Keratinocyte (primary cell): Measurements from ENCODE around the gene GPR75. TPM values are rescaled to one million over a fixed set of nuclear protein-coding genes. Genes with fewer than 3 reads are reported as not detected.

ENCODE experiments used
- DNase-seq: peaks from one replicate; pipeline ENCODE4 v3.0.0-alpha.2; 2011; ENCODE audit warnings: low read depth, missing footprints, low spot score
- FAIRE-seq: peaks from 2 replicates; lab custom pipeline; 2011; peaks lifted over from hg19 to GRCh38; lab: Jason Lieb, UNC
- H2AFZ ChIP-seq: 2 replicates; pipeline ENCODE4 v1.6.0; 2012; ENCODE audit warnings: low read length, control low read depth, inconsistent platforms; ENCODE audit not compliant: control insufficient read depth
- H3K27ac ChIP-seq: 2 replicates; pipeline ENCODE4 v1.5.1; 2011; ENCODE audit warnings: low read length; ENCODE audit not compliant: control insufficient read depth, insufficient read depth
- H3K27me3 ChIP-seq: 3 replicates; pipeline ENCODE4 v1.6.0; 2011; ENCODE audit warnings: low read length; ENCODE audit not compliant: control insufficient read depth, insufficient read depth; ENCODE audit errors: extremely low read depth
- H3K36me3 ChIP-seq, 2 experiments: 2 replicates in 1 of 2; 3 replicates in 1 of 2; pipeline ENCODE4 v1.5.1; 2011; ENCODE audit warnings: low read length in 2 of 2, mild to moderate bottlenecking in 1 of 2; ENCODE audit not compliant: control insufficient read depth in 2 of 2, insufficient read depth in 2 of 2; ENCODE audit errors: extremely low read depth in 1 of 2
- H3K4me1 ChIP-seq: 3 replicates; pipeline ENCODE4 v1.5.1; 2011; ENCODE audit warnings: low read length; ENCODE audit not compliant: control insufficient read depth, insufficient read depth; ENCODE audit errors: extremely low read depth
- H3K4me2 ChIP-seq: 3 replicates; pipeline ENCODE4 v1.6.0; 2011; ENCODE audit warnings: low read depth, low read length; ENCODE audit not compliant: control insufficient read depth, insufficient read depth; ENCODE audit errors: extremely low read depth
- H3K4me3 ChIP-seq, 3 experiments: fragments of 200-600 bp in 1 of 3; sonication (generic) in 1 of 3; 2 replicates in 2 of 3; 3 replicates in 1 of 3; pipeline ENCODE4 v1.5.1; 2011 to 2016; ENCODE audit warnings: low read length in 3 of 3, mild to moderate bottlenecking in 3 of 3, control low read depth in 2 of 3, inconsistent platforms in 1 of 3, low read depth in 1 of 3, mixed read lengths in 1 of 3, mixed run types in 1 of 3, moderate library complexity in 1 of 3; ENCODE audit not compliant: control insufficient read depth in 2 of 3, insufficient read depth in 2 of 3; ENCODE audit errors: extremely low read depth in 1 of 3
- H3K79me2 ChIP-seq: 2 replicates; pipeline ENCODE4 v1.6.0; 2012; ENCODE audit warnings: low read length; ENCODE audit not compliant: control insufficient read depth, insufficient read depth
- H3K9ac ChIP-seq: 3 replicates; pipeline ENCODE4 v1.6.0; 2011; ENCODE audit warnings: low read length; ENCODE audit not compliant: control insufficient read depth, insufficient read depth; ENCODE audit errors: extremely low read depth
- H3K9me1 ChIP-seq: 3 replicates; pipeline ENCODE4 v1.6.0; 2011; ENCODE audit warnings: low read length; ENCODE audit not compliant: control insufficient read depth, insufficient read depth; ENCODE audit errors: extremely low read depth
- H3K9me3 ChIP-seq: 2 replicates; pipeline ENCODE4 v1.5.1; 2012; ENCODE audit warnings: low read depth, low read length; ENCODE audit not compliant: control insufficient read depth
- H4K20me1 ChIP-seq: 3 replicates; pipeline ENCODE4 v1.6.0; 2011; ENCODE audit warnings: low read length; ENCODE audit not compliant: control insufficient read depth, insufficient read depth; ENCODE audit errors: extremely low read depth
- CTCF ChIP-seq, 3 experiments: IDR thresholded peaks in 1 of 3; conservative IDR thresholded peaks in 1 of 3; optimal IDR thresholded peaks in 1 of 3; 2 replicates in 2 of 3; 3 replicates in 1 of 3; pipeline versions ENCODE3 to v1.5.1; 2011; ENCODE audit warnings: low read length in 3 of 3, mild to moderate bottlenecking in 3 of 3, moderate library complexity in 2 of 3, control low read depth in 1 of 3, inconsistent platforms in 1 of 3; ENCODE audit not compliant: insufficient read depth in 2 of 3; ENCODE audit errors: extremely low read depth in 1 of 3
- EZH2 ChIP-seq: IDR thresholded peaks from one replicate; pipeline ENCODE4 v1.6.1; 2012; ENCODE audit warnings: inconsistent platforms, mild to moderate bottlenecking, low read length, moderate library complexity
- dilution Hi-C: fragments of 300-500 bp; cut with MboI; formaldehyde crosslinking; loops from one replicate; pipeline ENCODE4 v1.7.0; 2020; ENCODE audit warnings: low sequenced_read_pairs; ENCODE audit not compliant: extremely low pct_ligation_motif_present
- polyA plus RNA-seq, 5 experiments: library from polyadenylated mRNA; depleted of rRNA in 3 of 5; stranded (reverse) in 3 of 5; stranded (forward) in 1 of 5; unstranded in 1 of 5; fragments of >200 nt; gene quantifications; 1 replicate in 1 of 5; 2 replicates in 3 of 5; 3 replicates in 1 of 5; pipeline versions ENCODE4 v1.2.1 to v1.2.3, GENCODE V29; 2011 to 2012; ENCODE audit warnings: missing spikeins in 2 of 5, low read depth in 1 of 5, low replicate concordance in 1 of 5

GPR75 gene
- polyA plus RNA-seq, 1 donor (not counting 4 experiments of a cell fraction or from before 2014, with no cell fraction given) = 2.7 TPM

GRCh38 chr2:53865962-53866361, 6.2 kb upstream of the GPR75 start:
- Histone ChIP-seq H3K9ac (no peak overlapping the region), H3K27me3 (no peaks in the 10 kb centered on the region), H3K4me2 (no peak overlapping the region), H3K4me3 (no peak overlapping the region), H3K79me2 (no peaks in the 10 kb centered on the region), H3K9me1 (no peaks in the 10 kb centered on the region), H3K27ac (no peak overlapping the region), H3K4me1 (peaks cover 12% of the 10 kb centered on the region), H3K9me3 (no peaks in the 10 kb centered on the region), H3K36me3 (peaks cover 12 to 32% of the 10 kb centered on the region in 2 experiments), H2AFZ (no peak overlapping the region), H4K20me1 (no peaks in the 10 kb centered on the region)
- DNase-seq (no peak), FAIRE-seq (no peak)
- TF ChIP-seq CTCF (optimal IDR thresholded peaks at IDR 0.05 in 1 of 3, IDR thresholded peaks at IDR 0.05 in 1 of 3, conservative IDR thresholded peaks at IDR 0.05 in 1 of 3; ENCODE audit: extremely low read depth in 1 of 3, insufficient read depth in 2 of 3, low read length in 3 of 3) = no peak
- no peak for TF ChIP-seq EZH2
- dilution Hi-C loops = no loop called here

GRCh38 chr2:53865264-53865663, 5.5 kb upstream of the GPR75 start:
- no peak overlapping the region for H3K4me2 ChIP-seq
- FAIRE-seq = no peak

More at GRCh38 chr2:53865264-53865663, 5.5 kb upstream of the GPR75 start:
- H3K9me1 ChIP-seq = no peaks in the 10 kb centered on the region
- TF ChIP-seq CTCF (optimal IDR thresholded peaks at IDR 0.05 in 1 of 3, IDR thresholded peaks at IDR 0.05 in 1 of 3, conservative IDR thresholded peaks at IDR 0.05 in 1 of 3; ENCODE audit: extremely low read depth in 1 of 3, insufficient read depth in 2 of 3, low read length in 3 of 3) (no peak), EZH2 (no peak)
- peak; percentile 1 for DNase-seq
- no peaks in the 10 kb centered on the region for H3K9me3 ChIP-seq
- H3K79me2 ChIP-seq = no peaks in the 10 kb centered on the region
- no peak overlapping the region for H3K9ac ChIP-seq
- H4K20me1 ChIP-seq = no peaks in the 10 kb centered on the region
- H3K4me1 ChIP-seq = peaks cover 12% of the 10 kb centered on the region
- no peak overlapping the region for H2AFZ ChIP-seq
- H3K36me3 ChIP-seq = peaks cover 10 to 32% of the 10 kb centered on the region in 2 experiments
- dilution Hi-C loops = no loop called here
- no peak overlapping the region for H3K4me3 ChIP-seq
- H3K27ac ChIP-seq = peak overlapping the region; percentile 18
- H3K27me3 ChIP-seq = no peaks in the 10 kb centered on the region
